ENCODE data around the gene CYP27C1. TPM values are rescaled to one million over a fixed set of nuclear protein-coding genes. Genes with fewer than 3 reads are reported as not detected.

The CYP27C1 gene
- total RNA-seq, 2 donors from 2014 or later = 0.52 TPM; not detected in 1

GRCh38 chr2:127201452-127201851 lies 18.6 kb downstream of the CYP27C1 start:
- no peak overlapping the region for H3K27ac ChIP-seq
- 33 to 39% methylated on average over 4 to 5 of the region's 5 CpGs for WGBS, 2 donors
- ATAC-seq = no peak
- no peaks in the 10 kb centered on the region for H3K4me1 ChIP-seq
- H3K36me3 ChIP-seq (replicated peaks in 1 of 2; ENCODE audit: insufficient read depth in 1 of 2, low read depth in 2 of 2) = no peaks in the 10 kb centered on the region
- no peak overlapping the region for H3K4me3 ChIP-seq
- H3K27me3 ChIP-seq = no peaks in the 10 kb centered on the region
- TF ChIP-seq CTCF (IDR thresholded peaks at IDR 0.05) (no peak), POLR2A (IDR thresholded peaks at IDR 0.05) (no peak)
- no peak for DNase-seq
- intact Hi-C loops (cut with DNase I) = no loop called here
- H3K9me3 ChIP-seq = no peaks in the 10 kb centered on the region

GRCh38 chr2:127200962-127201361 lies 19.1 kb downstream of the CYP27C1 start:
- no peaks in the 10 kb centered on the region for H3K4me1 ChIP-seq
- intact Hi-C loops (cut with DNase I) = no loop called here
- no peaks in the 10 kb centered on the region for H3K9me3 ChIP-seq
- H3K27me3 ChIP-seq = no peaks in the 10 kb centered on the region
- TF ChIP-seq CTCF (IDR thresholded peaks at IDR 0.05) (no peak), POLR2A (IDR thresholded peaks at IDR 0.05) (no peak)
- no peak overlapping the region for H3K4me3 ChIP-seq
- 65 to 70% methylated on average over 5 to 7 of the region's 7 CpGs for WGBS, 2 donors
- DNase-seq (no peak), ATAC-seq (no peak)
- no peaks in the 10 kb centered on the region for H3K36me3 ChIP-seq (replicated peaks in 1 of 2; ENCODE audit: insufficient read depth in 1 of 2, low read depth in 2 of 2)
- H3K27ac ChIP-seq = no peak overlapping the region

- Histone ChIP-seq H3K36me3 (replicated peaks in 1 of 2; ENCODE audit: insufficient read depth in 1 of 2, low read depth in 2 of 2) (no peaks in the 10 kb centered on the region), H3K9me3 (no peaks in the 10 kb centered on the region), H3K4me3 (no peak overlapping the region), H3K27me3 (no peaks in the 10 kb centered on the region), H3K4me1 (no peaks in the 10 kb centered on the region), H3K27ac (no peak overlapping the region)
- WGBS, 2 donors = 87 to 88% methylated on average over 11 to 14 of the region's 14 CpGs
- DNase-seq (no peak), ATAC-seq (no peak)
- TF ChIP-seq POLR2A (IDR thresholded peaks at IDR 0.05) = no peak
- no peak for TF ChIP-seq CTCF (IDR thresholded peaks at IDR 0.05)
- intact Hi-C loops (cut with DNase I) = no loop called here
Measured at GRCh38 chr2:127199223-127199622, 20.9 kb downstream of the CYP27C1 start.

GRCh38 chr2:127197475-127198385 lies 22.4 kb downstream of the CYP27C1 start:
- H3K27ac ChIP-seq = no peak overlapping the region
- H3K36me3 ChIP-seq (replicated peaks in 1 of 2; ENCODE audit: insufficient read depth in 1 of 2, low read depth in 2 of 2) = no peaks in the 10 kb centered on the region
- no peaks in the 10 kb centered on the region for H3K9me3 ChIP-seq
- no peak overlapping the region for H3K4me3 ChIP-seq
- WGBS, 2 donors = 47 to 50% methylated on average over 13 to 19 of the region's 19 CpGs
- peak; percentile 78 for ATAC-seq
- H3K27me3 ChIP-seq = no peaks in the 10 kb centered on the region
- TF ChIP-seq POLR2A (IDR thresholded peaks at IDR 0.05) = no peak
- TF ChIP-seq CTCF (IDR thresholded peaks at IDR 0.05) = peak; percentile 16 to 57 (median 50)
- H3K4me1 ChIP-seq = peaks cover 4% of the 10 kb centered on the region
- peak; percentile 56 to 74 (median 64) for DNase-seq
- intact Hi-C loops (cut with DNase I) = no loop called here
